Measurements from ENCODE around the gene TTC9. TPM values are rescaled to one million over a fixed set of nuclear protein-coding genes. Genes with fewer than 3 reads are reported as not detected.
A peak's percentile ranks its signal among the peaks of the same experiment; 100 is the strongest.

The TTC9 gene
- total and polyA plus RNA-seq, 10 of the 15 experiments (the other 5 are each of a cell fraction or from before 2014, with no cell fraction given): 0.87 to 15.8 (median 7.8) TPM

GRCh38 chr14:70645892-70646291, 4.2 kb downstream of the TTC9 start:
- intact Hi-C loops (cut with micrococcal nuclease; ENCODE audit: unreplicated experiment) (no loop called here), in situ Hi-C loops (cut with MboI) (no loop called here)
- Histone ChIP-seq H2AFZ (ENCODE audit: control insufficient read depth, low read depth, low read length) (no peak overlapping the region), H3K27me3 (replicated peaks in 1 of 2; ENCODE audit: control insufficient read depth in 2 of 2, insufficient read depth in 2 of 2, low read length in 1 of 2) (no peaks in the 10 kb centered on the region), H3K9me3 (replicated peaks; ENCODE audit: control insufficient read depth, insufficient read depth, low read length) (no peaks in the 10 kb centered on the region), H3K4me2 (ENCODE audit: control insufficient read depth, insufficient read depth) (peak overlapping the region; percentile 68), H3K4me3 (peak overlapping the region; percentile 90), H3K79me2 (ENCODE audit: control insufficient read depth, insufficient read depth, low read length) (peaks cover 90% of the 10 kb centered on the region), H3K4me1 (ENCODE audit: control insufficient read depth, insufficient read depth, low read length) (no peaks in the 10 kb centered on the region), H3K27ac (ENCODE audit: control insufficient read depth, insufficient read depth) (no peak overlapping the region), H3K36me3 (ENCODE audit: control insufficient read depth in 2 of 2, insufficient read depth in 2 of 2, low read length in 1 of 2) (peaks cover 0 to 3% of the 10 kb centered on the region in 2 experiments; a peak in 1 of 4 replicates), H3K9ac (ENCODE audit: control insufficient read depth, insufficient read depth, low read length) (no peak overlapping the region), H4K20me1 (ENCODE audit: control insufficient read depth, insufficient read depth) (no peaks in the 10 kb centered on the region)
- ChIA-PET SMC1A (ENCODE audit: uncharacterized antibody, unreplicated experiment) (interaction anchor here (0.6 to 9.7 kb wide), 7 partner anchors 16 to 272 kb away, joined by 3 to 254 read pairs (median 5); no protein-coding TSS in a partner anchor), POLR2A (interaction anchor here (1.0 to 8.7 kb wide), 3 partner anchors 11 to 67 kb away, joined by 3 to 145 read pairs (median 6); no protein-coding TSS in a partner anchor), CTCF (interaction anchor here (0.6 to 7.9 kb wide), 7 partner anchors 10 to 987 kb away, joined by 3 to 61 read pairs (median 4); no protein-coding TSS in a partner anchor), RAD21 (ENCODE audit: unreplicated experiment) (interaction anchor here (1.0 to 7.7 kb wide), 8 partner anchors 9 to 68 kb away, joined by 3 to 71 read pairs (median 12); no protein-coding TSS in a partner anchor)
- TF ChIP-seq MLLT1 (IDR thresholded peaks at IDR 0.05): peak; percentile 94
- TF ChIP-seq RELA (IDR thresholded peaks at IDR 0.05; ENCODE audit: borderline replicate concordance, partially characterized antibody): no peak
- WGBS (ENCODE audit: insufficient coverage, insufficient replicate concordance, low lambda C conversion rate, missing lambda C conversion rate): 97% methylated on average over 6 of the region's 6 CpGs
- DNase-seq (ENCODE audit: low read depth, low spot score) (no peak), FAIRE-seq (no peak), ATAC-seq (no peak)
- no TSS peak for BruUV-seq (replicated peaks)

GRCh38 chr14:70646705-70647104, 5.0 kb downstream of the TTC9 start:
- ChIA-PET SMC1A (ENCODE audit: uncharacterized antibody, unreplicated experiment) (interaction anchor here (0.9 to 9.7 kb wide), 8 partner anchors 13 to 267 kb away, joined by 3 to 254 read pairs (median 4); no protein-coding TSS in a partner anchor), RAD21 (ENCODE audit: unreplicated experiment) (interaction anchor here (1.0 to 7.7 kb wide), 5 partner anchors 13 to 67 kb away, joined by 3 to 71 read pairs (median 14); no protein-coding TSS in a partner anchor), POLR2A (interaction anchor here (0.6 to 8.7 kb wide), 6 partner anchors 10 to 72 kb away, joined by 3 to 145 read pairs (median 3); no protein-coding TSS in a partner anchor), CTCF (interaction anchor here (0.6 to 7.9 kb wide), 10 partner anchors 9 to 986 kb away, joined by 3 to 61 read pairs (median 4); no protein-coding TSS in a partner anchor)
- DNase-seq (ENCODE audit: low read depth, low spot score) (no peak), ATAC-seq (no peak), FAIRE-seq (no peak)
- Histone ChIP-seq H3K36me3 (ENCODE audit: control insufficient read depth in 2 of 2, insufficient read depth in 2 of 2, low read length in 1 of 2) (peaks cover 0 to 9% of the 10 kb centered on the region in 2 experiments; a peak in 2 of 4 replicates), H3K27ac (ENCODE audit: control insufficient read depth, insufficient read depth) (peak overlapping the region; percentile 24; the same call in 1 of the 2 replicates), H3K4me2 (ENCODE audit: control insufficient read depth, insufficient read depth) (peak overlapping the region; percentile 68), H3K4me1 (ENCODE audit: control insufficient read depth, insufficient read depth, low read length) (peaks cover 4% of the 10 kb centered on the region), H3K79me2 (ENCODE audit: control insufficient read depth, insufficient read depth, low read length) (peaks cover 88% of the 10 kb centered on the region), H3K27me3 (replicated peaks in 1 of 2; ENCODE audit: control insufficient read depth in 2 of 2, insufficient read depth in 2 of 2, low read length in 1 of 2) (no peaks in the 10 kb centered on the region), H4K20me1 (ENCODE audit: control insufficient read depth, insufficient read depth) (no peaks in the 10 kb centered on the region), H2AFZ (ENCODE audit: control insufficient read depth, low read depth, low read length) (no peak overlapping the region), H3K9me3 (replicated peaks; ENCODE audit: control insufficient read depth, insufficient read depth, low read length) (no peaks in the 10 kb centered on the region), H3K9ac (ENCODE audit: control insufficient read depth, insufficient read depth, low read length) (no peak overlapping the region), H3K4me3 (peak overlapping the region; percentile 90)
- BruUV-seq (replicated peaks): no TSS peak
- intact Hi-C loops (cut with micrococcal nuclease; ENCODE audit: unreplicated experiment) (no loop called here), in situ Hi-C loops (cut with MboI) (no loop called here)
- WGBS (ENCODE audit: insufficient coverage, insufficient replicate concordance, low lambda C conversion rate, missing lambda C conversion rate): 100% methylated on average over 2 of the region's 2 CpGs
- no peak for TF ChIP-seq SKIL (IDR thresholded peaks at IDR 0.05; ENCODE audit: low read depth, poor library complexity, severe bottlenecking)
- TF ChIP-seq ELK1 (IDR thresholded peaks at IDR 0.05; ENCODE audit: low read depth, low read length): no peak
- no peak for TF ChIP-seq MXI1 (IDR thresholded peaks at IDR 0.05; ENCODE audit: low read depth, low read length)
- TF ChIP-seq POU2F2 (IDR thresholded peaks at IDR 0.05; ENCODE audit: borderline replicate concordance, low read depth, low read length): no peak
- no peak for TF ChIP-seq BCL3 (IDR thresholded peaks at IDR 0.05; ENCODE audit: borderline replicate concordance, insufficient read depth, low read depth, low read length, poor library complexity, severe bottlenecking)
- TF ChIP-seq IKZF1 (conservative IDR thresholded peaks at IDR 0.05): no peak

Data from GM12878 (cell line).